ENCODE data around the gene USP34.
"Not testable (repeated sequence)": the region's sequence is repeated elsewhere in the genome, so short reads cannot be mapped to it uniquely, and the experiment has no call there.

The USP34 gene

DNA sequence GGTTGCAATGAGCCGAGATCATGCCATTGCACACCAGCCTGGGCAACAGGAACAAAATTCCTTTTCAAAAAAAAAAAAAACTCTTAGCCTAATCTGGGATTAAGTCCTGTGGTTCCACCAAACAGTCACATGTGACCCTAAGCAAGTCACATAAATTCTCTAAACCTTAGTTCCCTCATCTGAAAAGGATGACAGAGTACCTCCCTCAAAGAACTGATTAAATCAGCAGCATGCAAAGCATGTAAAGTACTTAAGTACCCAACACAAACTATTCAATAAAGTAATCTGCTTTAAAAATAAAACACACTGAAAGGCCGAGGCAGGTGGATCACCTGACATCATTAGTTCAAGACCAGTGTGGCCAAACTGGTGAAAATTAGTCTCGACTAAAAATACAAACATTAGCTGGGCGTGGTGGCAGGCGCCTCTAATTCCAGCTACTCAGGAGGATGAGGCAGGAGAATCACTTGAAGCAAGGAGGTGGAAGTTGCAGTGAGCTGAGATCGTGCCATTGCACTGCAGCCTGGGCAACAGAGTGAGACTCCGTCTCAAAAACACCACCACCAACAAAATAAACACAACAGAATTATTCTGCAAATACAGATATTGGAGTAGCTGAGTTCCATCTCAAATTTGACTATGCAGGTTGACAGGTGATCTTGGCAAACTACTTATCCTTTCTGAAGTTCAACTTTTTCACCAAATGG, 7.0 kb downstream of the USP34 start:
- no peak for DNase-seq

DNA sequence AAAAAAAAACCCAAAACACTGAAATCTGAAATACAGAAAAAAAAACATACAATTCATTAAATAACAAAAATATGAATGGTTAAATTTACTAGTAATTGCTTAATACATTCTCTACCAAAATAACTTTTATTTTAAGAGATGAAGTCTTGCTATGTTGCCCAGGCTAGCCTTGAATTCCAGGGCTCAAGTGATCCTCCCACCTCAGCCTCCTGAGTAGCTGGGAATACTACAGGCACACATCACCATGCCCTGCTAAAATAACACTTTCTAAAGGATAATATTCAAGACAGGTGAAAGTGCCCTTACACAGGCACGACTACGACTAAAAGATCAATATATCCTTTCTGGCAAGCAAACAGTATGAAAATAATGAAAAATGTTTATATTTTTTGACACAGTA, 9.5 kb downstream of the USP34 start:
- DNase-seq, result no peak

- no peak for DNase-seq
Measured at GRCh38 chr2:61460163-61460562, 10.7 kb downstream of the USP34 start.

DNA sequence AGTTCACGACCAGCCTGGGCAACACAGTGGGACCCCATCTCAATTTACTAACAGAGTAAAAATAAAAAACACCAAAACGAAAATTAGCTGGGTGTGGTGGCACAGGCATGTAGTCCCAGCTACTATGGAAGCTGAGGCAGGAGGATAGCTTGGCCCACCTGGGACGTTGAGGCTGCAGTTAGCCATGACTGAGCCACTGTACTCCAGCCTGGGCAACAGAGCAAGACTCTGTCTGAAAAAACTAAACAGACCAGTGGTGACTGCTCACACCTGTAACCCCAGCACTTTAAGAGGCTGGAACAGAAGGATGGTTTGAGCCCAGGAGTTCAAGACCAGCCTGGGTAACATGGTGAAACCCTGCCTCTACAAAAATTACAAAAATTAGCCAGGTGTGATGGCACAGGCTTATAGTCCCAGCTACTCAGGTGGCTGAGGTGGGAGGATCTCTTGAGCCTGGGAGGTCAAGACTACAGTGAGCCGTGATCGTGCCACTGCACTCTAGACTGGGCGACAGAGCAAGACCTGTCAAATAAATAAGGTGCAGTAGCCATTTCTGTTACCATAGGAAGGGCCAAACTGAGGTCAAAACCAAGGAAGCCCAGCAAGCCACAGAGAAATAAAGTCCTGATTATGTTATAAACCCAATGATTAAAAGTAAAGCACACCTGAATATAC, 14.0 kb downstream of the USP34 start:
- no peak for DNase-seq

GRCh38 chr2:61456070-61456745, 14.7 kb downstream of the USP34 start:
- DNase-seq, result no peak

DNA sequence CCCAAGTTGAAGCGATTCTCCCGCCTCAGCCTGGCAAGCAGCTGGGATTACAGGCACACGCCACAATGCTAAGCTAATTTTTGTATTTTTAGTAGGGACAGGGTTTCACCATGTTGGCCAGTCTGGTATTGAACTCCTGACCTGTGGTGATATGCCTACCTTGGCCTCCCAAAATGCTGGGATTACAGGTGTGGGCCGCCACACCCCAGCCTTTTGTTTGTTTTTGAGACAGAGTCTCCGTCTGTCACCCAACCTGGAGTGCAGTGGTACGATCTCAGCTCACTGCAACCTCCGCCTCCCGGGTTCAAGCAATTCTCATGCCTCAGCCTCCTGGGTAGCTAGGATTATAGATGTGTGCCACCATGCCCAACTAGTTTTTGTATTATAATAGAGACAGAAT, 15.9 kb downstream of the USP34 start:
- not testable (repeated sequence) for DNase-seq

- no peak for DNase-seq
Measured at GRCh38 chr2:61454383-61454782, 16.5 kb downstream of the USP34 start.

- DNase-seq, result no peak
Measured at GRCh38 chr2:61452392-61452791, 18.5 kb downstream of the USP34 start.

DNA sequence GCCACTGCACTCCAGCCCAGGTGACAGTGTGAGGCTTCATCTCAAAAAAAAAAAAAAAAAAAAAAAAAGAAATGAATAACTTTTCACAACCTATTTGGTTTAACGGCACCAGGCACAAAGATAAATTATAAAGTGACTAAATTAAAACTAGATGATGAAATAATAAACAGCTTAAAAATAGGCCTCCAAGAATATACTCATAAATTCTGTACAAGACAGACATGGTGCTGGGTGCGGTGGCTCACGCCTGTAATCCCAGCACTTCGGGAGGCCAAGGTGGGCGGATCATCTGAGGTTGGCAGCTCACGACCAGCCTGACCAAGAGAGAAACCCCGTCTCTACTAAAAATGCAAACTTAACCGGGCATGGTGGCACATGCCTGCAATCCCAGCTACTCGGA, 19.7 kb downstream of the USP34 start:
- DNase-seq, result no peak

DNA sequence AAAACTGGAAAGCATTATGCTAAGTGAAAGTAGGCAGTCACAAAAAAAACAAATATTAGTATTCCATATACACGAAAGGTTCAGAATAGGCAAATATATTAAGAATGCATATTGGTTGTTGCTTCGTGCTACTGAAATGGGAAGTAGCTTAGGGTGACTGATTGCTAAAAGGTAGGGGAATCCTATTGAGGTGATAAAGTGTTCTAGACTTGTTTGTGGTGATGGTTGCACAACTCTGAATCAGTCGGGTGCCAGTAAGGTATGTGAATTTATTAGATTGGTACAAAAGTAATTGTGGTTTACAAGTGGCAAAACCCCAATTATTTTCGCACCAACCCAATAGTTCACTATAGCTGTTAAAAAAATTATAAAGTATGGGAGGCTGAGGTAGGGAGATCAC, 20.7 kb downstream of the USP34 start:
- no peak for DNase-seq

GRCh38 chr2:61448229-61448628, 22.7 kb downstream of the USP34 start:
- DNase-seq, result no peak

DNA sequence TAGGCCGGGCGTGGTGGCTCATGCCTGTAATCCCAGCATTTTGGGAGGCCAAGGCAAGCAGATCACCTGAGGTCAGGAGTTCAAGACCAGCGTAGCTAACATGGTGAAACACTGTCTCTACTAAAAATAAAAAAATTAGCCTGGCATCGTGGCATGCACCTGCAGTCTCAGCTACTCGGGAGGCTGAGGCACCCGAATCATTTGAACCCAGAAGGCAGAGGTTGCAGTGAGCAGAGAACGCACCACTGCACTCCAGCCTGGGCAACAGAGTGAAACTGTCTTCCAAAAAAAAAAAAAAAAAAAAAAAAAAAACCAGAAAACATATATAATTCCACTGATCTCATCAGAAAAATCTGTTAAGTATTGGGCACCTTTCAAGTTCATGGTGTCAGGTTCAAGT, 23.9 kb downstream of the USP34 start:
- DNase-seq, result not testable (repeated sequence)

GRCh38 chr2:61443342-61444041, 27.4 kb downstream of the USP34 start:
- DNase-seq, result no peak

DNA sequence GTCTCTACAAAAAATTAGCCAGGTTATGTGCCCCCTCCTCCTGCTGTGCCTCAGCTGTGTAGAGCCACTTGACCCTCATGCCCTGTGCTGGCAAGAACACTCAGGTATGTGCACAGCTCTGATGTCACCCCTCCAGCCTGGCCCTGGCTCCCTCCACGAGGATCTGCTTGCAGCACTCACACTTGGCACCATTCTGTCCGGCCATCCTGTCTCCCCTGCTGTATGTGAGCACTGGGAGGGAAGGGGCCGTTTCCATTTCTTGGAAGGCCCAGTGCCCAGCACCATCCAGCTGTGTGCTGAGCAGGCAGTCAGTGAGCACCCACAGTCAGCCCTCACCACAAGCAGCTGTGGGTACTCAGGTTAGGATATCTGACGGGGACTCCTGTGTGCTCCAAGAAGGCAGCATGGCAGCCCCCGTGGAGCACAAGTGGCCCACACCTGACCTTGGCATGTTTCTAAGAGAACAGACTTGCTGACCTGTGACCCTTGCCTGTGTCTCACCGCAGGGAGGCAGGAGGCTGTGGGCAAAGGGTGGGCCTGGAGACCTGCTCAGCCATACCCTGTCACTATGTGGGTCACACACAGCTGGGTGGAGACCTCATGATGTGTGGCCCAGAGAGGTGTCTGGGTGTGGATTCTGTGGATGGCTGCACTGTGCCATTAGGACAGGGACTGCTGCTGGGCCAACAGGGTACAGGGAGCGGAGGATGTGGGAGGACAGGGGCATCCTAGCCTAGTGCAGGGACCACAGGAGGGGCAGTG, 31.5 kb downstream of the USP34 start:
- no peak for DNase-seq

DNA sequence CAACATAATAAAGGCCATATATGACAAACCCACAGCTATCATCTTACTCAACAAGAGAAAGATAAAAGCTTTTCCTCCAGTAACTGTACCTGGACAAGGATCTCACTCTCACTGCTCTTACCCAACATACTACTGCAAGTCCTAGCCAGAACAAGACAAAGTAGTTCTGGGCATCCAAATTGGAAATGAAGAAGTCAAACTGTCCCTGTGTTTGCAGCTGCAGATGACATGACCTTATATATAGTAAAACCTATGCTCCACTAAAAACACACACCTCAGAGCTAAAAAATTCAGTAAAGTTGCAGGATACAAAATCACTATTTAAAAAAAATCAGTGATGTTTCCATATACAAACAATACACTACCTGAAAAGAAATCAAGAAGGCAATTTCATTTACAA, 32.2 kb downstream of the USP34 start:
- no peak for DNase-seq

DNA sequence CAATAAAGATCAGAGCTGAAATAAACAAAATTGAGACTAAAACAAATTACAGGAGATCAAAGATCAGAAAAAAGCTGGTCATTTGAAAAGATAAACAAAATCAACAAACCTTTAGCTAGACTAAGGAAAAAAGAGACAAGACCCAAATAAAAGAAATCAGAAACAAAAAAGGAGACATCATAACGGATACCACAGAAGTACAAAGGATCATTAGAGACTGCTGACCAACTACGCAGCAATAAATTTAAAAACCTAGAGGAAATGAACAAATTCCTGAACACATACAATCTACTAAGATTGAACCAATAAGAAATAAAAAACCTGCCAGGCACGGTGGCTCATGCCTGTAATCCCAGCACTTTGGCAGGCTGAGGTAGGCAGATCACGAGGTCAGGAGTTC, 33.7 kb downstream of the USP34 start:
- no peak for DNase-seq

GRCh38 chr2:61436092-61436491, 34.8 kb downstream of the USP34 start:
- DNase-seq, result no peak

DNA sequence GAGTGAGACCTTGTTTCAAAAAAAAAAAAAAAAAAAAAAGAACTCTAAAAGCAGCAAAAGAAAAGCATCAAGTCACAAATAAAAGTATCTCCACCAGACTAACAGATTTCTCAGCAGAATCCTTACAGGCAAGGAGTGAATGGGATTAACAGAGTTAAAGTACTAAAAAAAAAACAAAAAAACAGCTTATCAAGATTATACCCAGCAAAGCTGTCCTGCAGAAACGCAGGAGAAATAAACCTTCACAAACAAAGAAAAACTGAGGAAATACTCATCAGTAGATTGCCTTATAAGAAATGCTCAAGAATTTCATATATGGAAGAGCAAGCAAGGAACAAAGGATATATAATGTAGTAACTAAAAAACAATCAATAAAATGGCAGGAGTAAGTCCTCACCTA, 35.6 kb downstream of the USP34 start:
- no peak for DNase-seq

DNA sequence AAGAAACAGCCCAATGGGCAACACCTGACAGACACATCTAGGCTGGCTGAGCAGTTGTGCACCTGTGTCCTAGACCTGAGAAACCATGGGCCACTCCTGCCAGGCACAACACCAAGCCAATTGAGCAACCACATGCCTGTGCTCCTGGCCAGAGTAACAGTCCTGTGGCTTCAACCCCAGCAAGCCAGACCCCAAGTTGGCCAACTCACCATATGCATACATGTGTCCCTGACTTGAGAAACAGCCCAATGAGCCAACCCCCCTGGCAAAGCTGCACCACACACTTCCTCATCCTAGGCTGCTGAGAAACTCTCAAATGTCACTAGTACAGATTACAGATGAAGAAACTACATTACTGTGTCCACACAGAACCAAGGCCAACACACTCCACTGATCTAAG, 36.6 kb downstream of the USP34 start:
- no peak for DNase-seq

GRCh38 chr2:61433606-61434005, 37.3 kb downstream of the USP34 start:
- no peak for DNase-seq

DNA sequence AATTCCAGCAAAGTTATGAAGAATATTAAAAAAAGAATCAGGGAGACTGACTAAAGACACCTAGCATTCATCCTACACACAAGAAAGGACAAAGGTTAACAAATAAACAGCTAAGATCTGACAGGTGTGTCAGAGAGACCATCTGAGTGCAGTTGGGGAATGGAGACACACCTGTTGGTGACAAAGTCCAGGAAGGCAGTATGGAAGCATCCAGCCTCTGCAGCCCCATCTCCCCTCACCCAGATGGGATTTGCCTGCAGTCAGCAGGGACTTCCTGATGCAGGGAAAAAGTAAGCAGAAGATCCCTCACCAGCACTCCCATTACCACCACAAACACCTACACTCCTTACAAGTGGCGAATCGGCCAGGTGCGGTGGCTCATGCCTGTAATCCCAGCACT, 37.9 kb downstream of the USP34 start:
- no peak for DNase-seq

DNA sequence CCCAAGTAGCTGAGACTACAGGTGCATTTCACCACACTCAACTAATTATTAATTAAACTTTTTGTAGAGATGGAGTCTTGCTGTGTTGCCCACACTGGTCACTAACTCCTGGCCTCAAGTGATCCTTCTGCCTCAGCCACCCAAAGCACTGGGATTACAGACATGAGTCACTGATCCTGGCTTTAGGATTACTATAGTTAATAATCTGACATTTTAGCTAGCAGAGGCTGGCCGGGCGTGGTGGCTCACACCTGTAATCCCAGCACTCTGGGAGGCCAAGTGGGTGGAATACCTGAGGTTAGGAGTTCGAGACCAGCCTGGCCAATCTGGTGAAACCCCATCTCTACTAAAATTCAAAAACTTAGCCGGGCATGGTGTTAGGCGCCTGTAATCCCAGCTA, 39.5 kb downstream of the USP34 start:
- no peak for DNase-seq
